CD4-positive, alpha-beta memory T cell (primary cell): ENCODE data around the gene SFSWAP. TPM values are rescaled to one million over a fixed set of nuclear protein-coding genes. Genes with fewer than 3 reads are reported as not detected.

Experiments used
- CTCF ChIA-PET: fragments of 350-600 bp; sonication (Branson Sonifier 250); formaldehyde crosslinking; loops from one replicate; lab custom pipeline; 2021; ENCODE audit warnings: inconsistent platforms; ENCODE audit not compliant: partially characterized antibody; lab: Charles Lee
- POLR2A ChIA-PET: fragments of 350-600 bp; sonication (Branson Sonifier 250); formaldehyde crosslinking; loops from one replicate; lab custom pipeline; 2021; ENCODE audit not compliant: partially characterized antibody; lab: Charles Lee
- DNase-seq, 5 donors: peaks; one replicate each; pipeline versions ENCODE4 v3.0.0 to v3.0.0-alpha.2; 2020 to 2022; ENCODE audit warnings: mixed read lengths in 1 of 5
- H3K27ac ChIP-seq: one replicate; pipeline ENCODE4 v1.7.0; 2013; ENCODE audit warnings: low read depth, low read length
- H3K27me3 ChIP-seq: 2 replicates; pipeline ENCODE4 v1.7.0; 2013; ENCODE audit warnings: mild to moderate bottlenecking, low read length, moderate library complexity; ENCODE audit not compliant: insufficient read depth
- H3K36me3 ChIP-seq: 2 replicates; pipeline ENCODE4 v1.7.0; 2013; ENCODE audit warnings: mild to moderate bottlenecking, low read length, moderate library complexity; ENCODE audit not compliant: insufficient read depth
- H3K4me1 ChIP-seq: 2 replicates; pipeline ENCODE4 v1.7.0; 2013; ENCODE audit warnings: mild to moderate bottlenecking, low read length, moderate library complexity; ENCODE audit not compliant: insufficient read depth
- H3K4me3 ChIP-seq, 2 donors: one replicate each; pipeline ENCODE4 v1.7.0; 2013; ENCODE audit warnings: low read length in 2 of 2, mild to moderate bottlenecking in 1 of 2
- H3K9me3 ChIP-seq, 2 donors: one replicate each; pipeline ENCODE4 v1.7.0; 2013; ENCODE audit warnings: low read length in 2 of 2, control low read depth in 1 of 2; ENCODE audit not compliant: control insufficient read depth in 1 of 2
- H3K27ac Mint-ChIP-seq, 7 donors: one replicate each; pipeline ENCODE4 v1.8.0; 2020 to 2021; ENCODE audit warnings: mixed read lengths in 7 of 7, mild to moderate bottlenecking in 6 of 7, inconsistent platforms in 3 of 7, moderate library complexity in 3 of 7
- H3K27me3 Mint-ChIP-seq, 2 donors: one replicate each; pipeline ENCODE4 v1.8.0; 2020 to 2021; ENCODE audit warnings: mixed read lengths in 2 of 2
- H3K36me3 Mint-ChIP-seq, 2 donors: one replicate each; pipeline ENCODE4 v1.8.0; 2020 to 2021; ENCODE audit warnings: mixed read lengths in 2 of 2, inconsistent platforms in 1 of 2, mild to moderate bottlenecking in 1 of 2
- H3K4me1 Mint-ChIP-seq, 4 donors: one replicate each; pipeline ENCODE4 v1.8.0; 2020 to 2021; ENCODE audit warnings: mixed read lengths in 4 of 4, mild to moderate bottlenecking in 1 of 4
- H3K4me3 Mint-ChIP-seq, 8 donors: one replicate each; pipeline ENCODE4 v1.8.0; 2020 to 2021; ENCODE audit warnings: mixed read lengths in 8 of 8, mild to moderate bottlenecking in 7 of 8, moderate library complexity in 6 of 8, inconsistent platforms in 3 of 8
- H3K9me3 Mint-ChIP-seq, 8 donors: one replicate each; pipeline ENCODE4 v1.8.0; 2020 to 2021; ENCODE audit warnings: mixed read lengths in 8 of 8, mild to moderate bottlenecking in 5 of 8, inconsistent platforms in 3 of 8, moderate library complexity in 1 of 8
- intact Hi-C: fragments of 100-400 bp; cut with micrococcal nuclease; formaldehyde crosslinking; loops from one replicate; pipeline ENCODE4 v1.15.1; 2023
- polyA plus RNA-seq, 2 donors: library from polyadenylated mRNA; unstranded; fragments of 300-500 nt; fragmentation: Illumina TruSeq; gene quantifications; one replicate each; pipeline ENCODE4 v1.2.3, GENCODE V29; 2021
- total RNA-seq, 2 experiments: library from RNA; stranded (reverse); gene quantifications; one replicate each; pipeline ENCODE4 v1.2.3, GENCODE V29; 2021

SFSWAP gene
- total and polyA plus RNA-seq, 4 experiments from 2014 or later, result 9.8 to 96.8 (median 60.7) TPM

- no peak overlapping the region for H3K4me3 ChIP-seq
- H3K36me3 ChIP-seq, result peaks cover 56% of the 10 kb centered on the region
- ChIA-PET CTCF (no interaction called here), POLR2A (no interaction called here)
- H3K4me3 Mint-ChIP-seq, result no peak overlapping the region
- H3K9me3 ChIP-seq, result no peaks in the 10 kb centered on the region
- peaks cover 57 to 73% of the 10 kb centered on the region in 2 donors for H3K36me3 Mint-ChIP-seq
- H3K9me3 Mint-ChIP-seq, result peaks cover 0 to 2% (median 0%) of the 10 kb centered on the region in 8 donors
- intact Hi-C loops, result no loop called here
- DNase-seq, result no peak
- no peak overlapping the region for H3K27ac Mint-ChIP-seq
- H3K27me3 ChIP-seq, result no peaks in the 10 kb centered on the region
- H3K4me1 ChIP-seq, result no peaks in the 10 kb centered on the region
- H3K27me3 Mint-ChIP-seq, result no peaks in the 10 kb centered on the region
- H3K4me1 Mint-ChIP-seq, result peaks cover 0 to 2% (median under 1%) of the 10 kb centered on the region in 4 donors
- H3K27ac ChIP-seq, result no peak overlapping the region
These were observed 86.1 kb downstream of the SFSWAP start for GRCh38 chr12:131796754-131797587.

- H3K9me3 ChIP-seq, result no peaks in the 10 kb centered on the region
- DNase-seq, result no peak
- Mint-ChIP-seq H3K4me3 (no peak overlapping the region), H3K27ac (no peak overlapping the region), H3K36me3 (peaks cover 55 to 73% of the 10 kb centered on the region in 2 donors), H3K9me3 (peaks cover 0 to 2% (median 0%) of the 10 kb centered on the region in 8 donors), H3K4me1 (peaks cover 0 to 2% (median under 1%) of the 10 kb centered on the region in 4 donors), H3K27me3 (no peaks in the 10 kb centered on the region)
- no peak overlapping the region for H3K4me3 ChIP-seq
- POLR2A ChIA-PET, result no interaction called here
- CTCF ChIA-PET, result no interaction called here
- no peak overlapping the region for H3K27ac ChIP-seq
- peaks cover 55% of the 10 kb centered on the region for H3K36me3 ChIP-seq
- H3K4me1 ChIP-seq, result no peaks in the 10 kb centered on the region
- intact Hi-C loops, result no loop called here
- no peaks in the 10 kb centered on the region for H3K27me3 ChIP-seq
These were observed 86.7 kb downstream of the SFSWAP start for GRCh38 chr12:131797588-131797934.

- no peak for DNase-seq
- Mint-ChIP-seq H3K36me3 (peaks cover 47 to 63% of the 10 kb centered on the region in 2 donors), H3K27me3 (no peaks in the 10 kb centered on the region), H3K27ac (no peak overlapping the region), H3K9me3 (peaks cover 0 to 2% (median 0%) of the 10 kb centered on the region in 8 donors), H3K4me3 (no peak overlapping the region), H3K4me1 (peaks cover 0 to 2% (median under 1%) of the 10 kb centered on the region in 4 donors)
- intact Hi-C loops, result no loop called here
- POLR2A ChIA-PET, result no interaction called here
- Histone ChIP-seq H3K27me3 (no peaks in the 10 kb centered on the region), H3K36me3 (peaks cover 42% of the 10 kb centered on the region), H3K27ac (no peak overlapping the region), H3K4me3 (no peak overlapping the region), H3K9me3 (no peaks in the 10 kb centered on the region), H3K4me1 (no peaks in the 10 kb centered on the region)
- CTCF ChIA-PET, result no interaction called here
These were observed 88.3 kb downstream of the SFSWAP start for GRCh38 chr12:131799195-131799594.

- intact Hi-C loops, result no loop called here
- Histone ChIP-seq H3K9me3 (no peaks in the 10 kb centered on the region), H3K4me3 (no peak overlapping the region), H3K4me1 (no peaks in the 10 kb centered on the region), H3K36me3 (peaks cover 37% of the 10 kb centered on the region), H3K27me3 (no peaks in the 10 kb centered on the region), H3K27ac (no peak overlapping the region)
- DNase-seq, result no peak
- H3K9me3 Mint-ChIP-seq, result peaks cover 0 to 2% (median 0%) of the 10 kb centered on the region in 8 donors
- no peaks in the 10 kb centered on the region for H3K27me3 Mint-ChIP-seq
- ChIA-PET POLR2A (no interaction called here), CTCF (no interaction called here)
- peaks cover 47 to 58% of the 10 kb centered on the region in 2 donors for H3K36me3 Mint-ChIP-seq
- peak overlapping the region in 1 of 7 donors; percentile 29 for H3K27ac Mint-ChIP-seq
- H3K4me3 Mint-ChIP-seq, result no peak overlapping the region
- H3K4me1 Mint-ChIP-seq, result peaks cover 0 to 2% (median under 1%) of the 10 kb centered on the region in 4 donors
These were observed 89.1 kb downstream of the SFSWAP start for GRCh38 chr12:131799828-131800593.

- H3K27ac Mint-ChIP-seq, result peak overlapping the region in 1 of 7 donors; percentile 51
- peaks cover 0 to 2% (median under 1%) of the 10 kb centered on the region in 4 donors for H3K4me1 Mint-ChIP-seq
- H3K4me1 ChIP-seq, result no peaks in the 10 kb centered on the region
- H3K4me3 ChIP-seq, result no peak overlapping the region
- DNase-seq, result no peak
- peaks cover 37% of the 10 kb centered on the region for H3K36me3 ChIP-seq
- H3K36me3 Mint-ChIP-seq, result peaks cover 47 to 52% of the 10 kb centered on the region in 2 donors
- H3K4me3 Mint-ChIP-seq, result no peak overlapping the region
- H3K27ac ChIP-seq, result no peak overlapping the region
- intact Hi-C loops, result no loop called here
- H3K9me3 Mint-ChIP-seq, result peaks cover 0 to 2% (median 0%) of the 10 kb centered on the region in 8 donors
- ChIA-PET POLR2A (no interaction called here), CTCF (no interaction called here)
- no peaks in the 10 kb centered on the region for H3K27me3 ChIP-seq
- H3K27me3 Mint-ChIP-seq, result no peaks in the 10 kb centered on the region
- H3K9me3 ChIP-seq, result no peaks in the 10 kb centered on the region
These were observed 89.8 kb downstream of the SFSWAP start for GRCh38 chr12:131800594-131801135.

- Mint-ChIP-seq H3K4me3 (no peak overlapping the region), H3K9me3 (peaks cover 0 to 2% (median 0%) of the 10 kb centered on the region in 8 donors), H3K4me1 (peaks cover 0 to 2% (median 0%) of the 10 kb centered on the region in 4 donors), H3K27ac (no peak overlapping the region), H3K27me3 (no peaks in the 10 kb centered on the region), H3K36me3 (peaks cover 43 to 48% of the 10 kb centered on the region in 2 donors)
- Histone ChIP-seq H3K36me3 (peaks cover 37% of the 10 kb centered on the region), H3K4me1 (no peaks in the 10 kb centered on the region), H3K27ac (no peak overlapping the region), H3K9me3 (no peaks in the 10 kb centered on the region), H3K27me3 (no peaks in the 10 kb centered on the region), H3K4me3 (no peak overlapping the region)
- DNase-seq, result no peak
- ChIA-PET CTCF (no interaction called here), POLR2A (no interaction called here)
- intact Hi-C loops, result no loop called here
These were observed 90.5 kb downstream of the SFSWAP start for GRCh38 chr12:131801254-131801866.
